BJ (cell line): ENCODE measurements around the gene SLC26A11. TPM values are rescaled to one million over a fixed set of nuclear protein-coding genes. Genes with fewer than 3 reads are reported as not detected.

Source experiments
- CTCF ChIA-PET: fragments of 350-600 bp; formaldehyde crosslinking; extraction: SDS; loops from one replicate; lab custom pipeline; 2021; ENCODE audit warnings: antibody characterized with exemption, inconsistent platforms; lab: Yijun Ruan, JAX
- POLR2A ChIA-PET: fragments of 300-600 bp; sonication (Branson Sonifier 250); formaldehyde crosslinking; extraction: SDS; loops from one replicate; lab custom pipeline; 2021; ENCODE audit warnings: antibody characterized with exemption; lab: Charles Lee
- DNase-seq: peaks from one replicate; pipeline ENCODE4 v3.0.0-alpha.2; 2011; ENCODE audit warnings: low read depth
- H3K27me3 ChIP-seq: 2 replicates; pipeline ENCODE4 v1.6.0; 2011; ENCODE audit warnings: low read length; ENCODE audit not compliant: control insufficient read depth, insufficient read depth
- H3K36me3 ChIP-seq: 2 replicates; pipeline ENCODE4 v1.5.1; 2011; ENCODE audit warnings: low read length; ENCODE audit not compliant: control insufficient read depth, insufficient read depth
- H3K4me3 ChIP-seq: 2 replicates; pipeline ENCODE4 v1.5.1; 2011; ENCODE audit warnings: low read depth, mild to moderate bottlenecking, control low read depth, low read length
- CTCF ChIP-seq: IDR thresholded peaks from 2 replicates; pipeline ENCODE4 v1.5.1; 2011; ENCODE audit warnings: low read depth, mild to moderate bottlenecking, control low read depth, inconsistent platforms, low read length, moderate library complexity; ENCODE audit not compliant: insufficient read depth
- polyA plus RNA-seq: library from polyadenylated mRNA; depleted of rRNA; stranded (reverse); fragments of >200 nt; gene quantifications from 2 replicates; pipeline ENCODE4 v1.2.3, GENCODE V29; 2011

Gene SLC26A11
- polyA plus RNA-seq, 1 experiment: 17.1 TPM

DNA sequence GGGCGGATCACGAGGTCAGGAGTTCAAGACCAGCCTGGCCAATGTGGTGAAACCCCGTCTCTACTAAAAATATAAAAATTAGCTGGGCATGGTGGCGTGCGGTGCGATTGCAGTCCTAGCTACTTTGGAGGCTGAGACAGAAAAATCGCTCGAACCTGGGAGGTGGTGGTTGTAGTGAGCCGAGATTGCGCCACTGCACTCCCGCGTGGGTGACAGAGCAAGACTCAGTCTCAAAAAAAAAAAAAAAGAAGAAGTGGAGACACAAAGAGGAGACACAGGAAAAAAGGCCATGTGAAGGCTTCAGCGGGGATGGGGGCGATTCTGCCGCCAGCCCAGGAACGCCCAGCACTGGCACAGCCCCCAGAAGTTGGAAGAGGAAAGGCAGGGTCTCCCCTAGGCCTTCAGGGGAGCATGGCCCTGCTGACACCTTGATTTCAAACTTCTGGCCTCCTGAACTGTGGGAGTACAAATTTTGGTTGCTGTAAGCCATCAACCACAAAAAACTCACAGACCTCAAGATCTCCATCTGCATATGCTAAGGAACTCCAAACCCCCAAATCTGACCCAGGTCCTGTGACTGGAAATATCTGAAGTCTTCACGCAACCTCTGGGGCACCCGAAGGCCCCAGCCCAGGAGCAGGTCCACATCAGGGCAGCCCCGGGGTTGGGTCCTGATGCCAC, 7.1 kb upstream of the SLC26A11 start:
- no peak for DNase-seq
- peaks cover 36% of the 10 kb centered on the region for H3K36me3 ChIP-seq
- POLR2A ChIA-PET: no interaction called here
- no peak overlapping the region for H3K4me3 ChIP-seq
- H3K27me3 ChIP-seq: no peaks in the 10 kb centered on the region
- CTCF ChIA-PET: interaction anchor here (1.5 kb wide), 1 partner anchor 112 kb away, joined by 3 read pairs; the partner anchor contains the start of gene GAA
- TF ChIP-seq CTCF: no peak

DNA sequence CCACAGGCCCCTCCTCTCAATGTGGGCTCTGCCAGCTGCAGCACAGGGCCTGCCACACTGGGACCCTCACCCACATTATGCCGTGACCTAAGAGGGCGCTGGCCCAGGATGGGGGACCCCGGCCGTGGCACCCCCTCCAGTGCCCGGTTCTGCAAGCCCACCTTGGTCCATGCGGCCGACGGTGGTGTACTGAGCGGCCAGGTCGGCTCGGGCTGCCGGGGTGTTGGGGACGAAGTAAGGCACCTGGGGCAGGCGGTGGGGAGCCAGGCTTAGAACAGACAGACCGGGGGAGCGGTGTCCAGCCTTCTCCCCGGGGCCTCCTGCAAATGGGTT, 6.6 kb upstream of the SLC26A11 start:
- no peak for TF ChIP-seq CTCF
- DNase-seq: no peak
- H3K36me3 ChIP-seq: peaks cover 34% of the 10 kb centered on the region
- ChIA-PET CTCF (no interaction called here), POLR2A (no interaction called here)
- H3K27me3 ChIP-seq: no peaks in the 10 kb centered on the region
- H3K4me3 ChIP-seq: no peak overlapping the region

DNA sequence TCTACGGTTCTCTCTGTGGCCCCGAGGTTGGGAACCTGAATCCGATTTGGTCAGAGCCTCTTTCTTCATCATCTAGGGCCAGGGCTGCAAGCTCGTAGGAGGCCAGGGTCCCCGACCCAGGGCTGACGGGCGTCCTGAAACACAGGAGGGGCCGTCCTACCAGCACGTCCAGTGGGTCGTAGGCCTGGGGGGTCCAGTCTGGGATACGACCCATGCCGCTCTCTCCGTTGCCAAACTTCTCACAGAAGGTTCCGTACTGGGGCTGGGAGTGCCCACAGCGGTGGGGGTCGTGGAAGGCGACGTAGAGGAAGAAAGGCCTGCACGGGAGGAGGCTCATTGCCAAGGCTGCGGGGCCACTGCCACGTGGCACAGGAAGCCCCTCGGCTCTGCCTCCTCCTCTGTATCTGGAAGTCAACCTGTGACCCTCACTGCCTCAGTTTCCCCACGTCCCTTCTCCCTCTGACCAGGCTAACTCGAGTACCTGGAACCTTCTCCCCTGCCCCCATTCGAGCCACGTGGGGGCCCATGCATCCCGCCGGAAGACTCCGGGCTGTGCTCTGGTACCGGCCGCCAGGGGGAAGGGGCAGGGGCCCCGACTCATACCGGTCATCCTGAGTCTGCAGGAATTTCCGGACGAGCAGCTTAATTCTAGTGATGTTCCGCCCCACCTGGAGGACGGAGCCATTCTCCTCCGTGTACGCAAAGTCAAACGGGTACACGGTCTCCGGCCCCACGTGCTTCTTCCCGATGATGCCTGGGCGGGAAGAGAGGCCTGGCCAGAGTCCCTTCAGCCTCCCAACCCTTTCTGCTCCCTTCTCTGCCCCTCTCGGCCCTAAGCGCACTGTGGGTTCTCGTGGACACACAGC, 6.0 kb upstream of the SLC26A11 start:
- POLR2A ChIA-PET: no interaction called here
- no peak overlapping the region for H3K4me3 ChIP-seq
- DNase-seq: no peak
- no peak for TF ChIP-seq CTCF
- no peaks in the 10 kb centered on the region for H3K27me3 ChIP-seq
- peaks cover 34% of the 10 kb centered on the region for H3K36me3 ChIP-seq
- CTCF ChIA-PET: no interaction called here

- CTCF ChIA-PET: no interaction called here
- peaks cover 32% of the 10 kb centered on the region for H3K36me3 ChIP-seq
Observed at GRCh38 chr17:80214878-80215210, 5.4 kb upstream of the SLC26A11 start.

More at GRCh38 chr17:80214878-80215210, 5.4 kb upstream of the SLC26A11 start:
- Histone ChIP-seq H3K4me3 (no peak overlapping the region), H3K27me3 (no peaks in the 10 kb centered on the region)
- no peak for DNase-seq
- TF ChIP-seq CTCF: no peak
- POLR2A ChIA-PET: no interaction called here
